SHP77 (cell line): ENCODE measurements around the gene LRRC8D.

ENCODE experiments used
- DNase-seq, 2 experiments: peaks; one replicate each; lab custom pipeline; 2025; lab: John Stamatoyannopoulos, UW

The LRRC8D gene

DNA sequence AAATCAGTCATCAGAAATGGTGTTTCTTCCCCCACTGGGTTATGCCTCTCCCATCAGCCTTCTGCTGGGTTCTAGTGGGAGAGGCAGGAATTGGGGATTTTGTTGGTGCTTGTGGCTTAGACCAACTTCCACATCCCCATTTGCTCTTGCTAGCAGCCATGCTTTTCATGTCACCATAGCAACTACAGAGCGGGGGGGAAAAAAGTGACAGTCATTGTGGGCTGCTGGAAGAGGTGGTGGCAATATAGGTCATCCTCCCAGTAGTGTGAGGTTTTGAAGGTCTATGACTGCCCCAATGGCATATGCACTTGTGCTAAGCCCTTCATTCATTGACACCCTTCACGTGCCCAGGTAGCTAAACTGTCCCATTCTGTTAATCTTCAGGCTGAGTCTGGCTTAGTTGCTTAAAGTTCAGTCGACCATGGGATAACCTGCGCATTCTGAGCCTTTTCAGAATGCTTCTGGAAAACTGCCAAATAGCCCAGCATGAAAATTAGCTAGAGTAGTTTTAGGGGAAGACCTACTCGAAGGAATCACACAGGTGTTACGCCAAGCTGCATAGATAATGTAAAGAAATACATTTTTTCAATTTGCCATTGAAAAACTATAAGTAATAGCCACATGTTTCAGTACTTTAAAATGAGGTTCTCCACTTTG lies 120.4 kb downstream of the LRRC8D start:
- no peak for DNase-seq

GRCh38 chr1:89942014-89942413 lies 121.2 kb downstream of the LRRC8D start:
- no peak for DNase-seq

GRCh38 chr1:89942825-89943658 lies 122.2 kb downstream of the LRRC8D start:
- no peak for DNase-seq

DNA sequence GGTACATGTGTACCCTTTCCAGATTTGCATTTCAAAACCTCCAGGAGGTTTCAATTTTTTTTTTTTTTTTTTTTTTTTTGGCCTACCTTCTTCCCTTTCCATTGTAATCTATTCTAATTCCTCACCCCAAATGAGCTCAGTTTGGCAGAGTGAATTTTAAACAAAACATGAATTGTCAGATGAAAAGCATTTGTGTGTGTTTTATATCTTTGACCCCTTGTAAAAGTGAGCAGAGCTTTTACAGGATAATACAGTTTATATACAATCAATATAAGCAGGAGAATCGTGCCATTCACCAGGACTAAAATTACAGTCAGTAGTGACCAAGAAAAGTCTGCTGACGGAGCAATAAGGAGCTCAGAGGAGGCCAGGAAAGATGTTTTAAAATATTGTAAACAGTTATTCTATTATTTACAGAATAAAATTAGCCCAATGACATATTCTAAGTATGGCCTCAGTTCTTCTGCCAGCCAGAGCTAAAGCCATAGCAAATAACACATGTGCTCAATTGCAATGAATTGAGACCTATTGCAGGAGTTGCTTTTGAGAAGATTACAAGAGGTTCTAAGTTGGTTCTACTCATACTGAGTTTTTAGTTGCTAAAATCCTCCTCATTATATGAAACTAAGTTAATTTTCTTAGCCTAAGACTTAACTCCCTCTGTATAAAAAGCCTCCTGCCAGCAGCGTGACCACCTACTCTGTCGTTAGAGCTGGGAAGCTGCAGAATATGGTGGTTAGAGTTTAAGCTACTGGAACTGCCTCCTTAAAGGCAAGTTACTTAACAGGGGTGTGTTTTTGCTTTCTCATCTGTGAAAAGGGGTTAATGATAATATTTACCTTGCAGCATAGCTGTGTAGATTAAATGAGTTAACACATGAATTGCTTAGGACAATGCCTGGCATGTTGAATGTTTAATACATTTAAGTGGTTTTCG lies 123.3 kb downstream of the LRRC8D start:
- no peak for DNase-seq

DNA sequence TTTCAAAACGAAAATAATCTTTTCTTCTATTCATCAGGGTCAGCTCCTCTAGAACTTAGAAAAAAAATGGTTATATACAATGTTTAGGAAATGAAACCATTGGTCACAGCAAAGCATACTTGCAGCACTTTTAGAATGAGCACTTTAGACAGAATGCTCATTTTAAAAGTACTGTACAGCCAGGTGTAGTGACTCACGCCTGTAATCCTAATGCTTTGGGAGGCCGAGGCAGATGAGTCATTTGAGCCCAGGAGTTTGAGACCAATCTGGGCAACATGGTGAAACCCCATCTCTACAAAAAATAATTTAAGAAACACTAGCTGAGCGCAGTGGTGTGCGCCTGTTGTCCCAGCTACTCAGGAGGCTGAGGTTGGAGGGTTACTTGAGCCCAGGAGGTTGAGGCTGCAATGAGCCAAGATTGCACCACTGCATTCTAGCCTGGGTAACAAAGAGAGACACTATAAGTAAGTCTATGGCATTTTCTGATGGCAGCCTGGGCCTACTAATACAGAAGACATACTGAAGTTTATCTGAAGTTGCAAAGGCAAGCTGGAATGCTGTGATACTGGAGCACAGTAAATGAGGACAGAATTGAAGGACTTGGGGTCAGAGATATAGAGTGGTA lies 125.1 kb downstream of the LRRC8D start:
- DNase-seq: no peak

- no peak for DNase-seq
Measured at GRCh38 chr1:89946532-89946931, 125.7 kb downstream of the LRRC8D start.

- DNase-seq: no peak
Measured at GRCh38 chr1:89948722-89949345, 128.0 kb downstream of the LRRC8D start.

- no peak for DNase-seq
Measured at GRCh38 chr1:89949991-89950624, 129.3 kb downstream of the LRRC8D start.

DNA sequence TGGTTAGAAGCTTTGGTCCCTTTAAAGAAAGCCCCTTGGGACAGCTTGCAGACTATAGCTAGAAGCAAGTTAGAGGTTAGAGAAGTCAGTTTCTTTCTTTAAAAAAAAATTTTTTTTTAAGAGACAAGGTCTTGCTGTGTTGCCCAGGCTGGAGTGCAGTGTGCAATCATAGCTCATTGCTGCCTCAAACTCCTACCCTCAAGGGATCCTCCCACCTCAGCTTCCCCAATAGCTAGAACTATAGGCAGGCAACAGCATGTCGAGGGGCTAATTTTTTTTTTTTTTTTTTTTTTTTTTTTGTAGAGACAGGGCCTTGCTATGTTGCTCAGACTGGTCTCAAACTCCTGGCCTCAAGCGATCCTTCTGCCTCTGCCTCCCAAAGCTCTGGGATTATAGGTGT lies 129.9 kb downstream of the LRRC8D start:
- no peak for DNase-seq

- DNase-seq: no peak
Measured at GRCh38 chr1:89951766-89952604, 131.2 kb downstream of the LRRC8D start.

DNA sequence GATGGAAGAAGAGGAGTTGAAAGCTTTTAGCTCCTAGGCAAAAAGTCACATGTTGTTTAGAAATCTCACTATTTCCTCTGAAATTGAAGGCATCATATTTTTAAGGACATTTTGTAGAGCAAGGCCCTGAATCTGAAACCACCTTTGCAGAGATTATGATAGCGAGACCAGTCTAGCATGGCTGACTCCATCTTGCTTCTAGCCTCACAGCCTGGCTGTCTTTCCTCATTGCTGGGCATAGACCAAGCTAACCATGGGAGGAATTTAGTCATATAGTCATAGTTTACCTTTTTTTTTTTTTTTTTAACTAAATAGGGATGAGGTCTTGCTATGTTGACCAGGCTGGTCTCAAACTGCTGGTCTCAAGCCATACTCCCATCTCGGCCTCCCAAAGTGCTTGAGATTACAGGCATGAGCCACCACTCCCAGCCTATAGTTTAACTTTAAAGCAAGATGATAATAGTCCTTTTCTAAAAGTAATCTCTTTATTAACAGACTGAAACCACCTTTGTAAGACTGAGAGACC lies 131.8 kb downstream of the LRRC8D start:
- no peak for DNase-seq

DNA sequence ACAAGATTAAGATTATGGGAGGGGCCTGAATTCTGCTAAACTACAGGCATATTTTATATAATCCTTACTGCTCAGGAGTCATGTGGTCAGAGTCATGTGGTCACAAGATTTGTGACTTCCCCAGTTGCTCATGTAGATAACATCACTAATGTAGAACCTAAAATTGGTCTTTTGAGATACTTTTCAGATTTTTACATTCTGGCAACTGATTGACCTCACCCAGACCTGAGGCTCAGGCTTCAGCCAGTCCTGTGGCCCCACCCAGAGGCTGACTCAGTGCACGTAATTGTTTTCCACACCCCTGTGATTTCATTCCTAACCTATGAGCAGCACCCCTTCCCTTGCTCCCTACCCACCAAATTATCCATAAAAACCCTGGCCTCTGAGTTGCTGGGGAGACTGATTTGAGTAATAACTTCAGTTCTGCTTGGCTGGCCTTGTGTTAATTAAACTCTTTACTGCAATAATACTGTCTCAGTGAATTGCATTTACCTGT lies 132.3 kb downstream of the LRRC8D start:
- no peak for DNase-seq

- no peak for DNase-seq
Measured at GRCh38 chr1:89953929-89954328, 133.1 kb downstream of the LRRC8D start.

GRCh38 chr1:89954401-89954800 lies 133.6 kb downstream of the LRRC8D start:
- no peak for DNase-seq

GRCh38 chr1:89955311-89956205 lies 134.7 kb downstream of the LRRC8D start:
- DNase-seq: no peak

DNA sequence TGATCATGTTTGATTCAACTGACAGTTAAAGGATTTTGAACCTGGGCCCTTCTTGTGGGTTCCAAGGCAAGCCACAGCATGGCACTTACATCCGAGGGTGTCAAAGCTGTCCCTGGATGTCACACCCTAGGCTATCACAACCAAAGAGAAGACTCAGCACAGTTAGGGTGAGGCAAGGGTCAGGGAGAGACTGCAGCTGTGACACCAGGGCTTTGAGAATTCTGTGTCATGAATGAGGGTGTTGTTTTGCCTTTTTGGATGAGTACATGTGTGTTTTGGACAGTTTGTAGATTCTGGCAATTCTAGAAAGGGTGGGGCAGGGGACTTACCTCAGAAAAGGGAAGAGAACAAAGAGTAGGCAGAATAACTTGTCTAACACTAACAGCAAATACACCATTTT lies 136.3 kb downstream of the LRRC8D start:
- no peak for DNase-seq

GRCh38 chr1:89958851-89959654 lies 138.2 kb downstream of the LRRC8D start:
- no peak for DNase-seq

DNA sequence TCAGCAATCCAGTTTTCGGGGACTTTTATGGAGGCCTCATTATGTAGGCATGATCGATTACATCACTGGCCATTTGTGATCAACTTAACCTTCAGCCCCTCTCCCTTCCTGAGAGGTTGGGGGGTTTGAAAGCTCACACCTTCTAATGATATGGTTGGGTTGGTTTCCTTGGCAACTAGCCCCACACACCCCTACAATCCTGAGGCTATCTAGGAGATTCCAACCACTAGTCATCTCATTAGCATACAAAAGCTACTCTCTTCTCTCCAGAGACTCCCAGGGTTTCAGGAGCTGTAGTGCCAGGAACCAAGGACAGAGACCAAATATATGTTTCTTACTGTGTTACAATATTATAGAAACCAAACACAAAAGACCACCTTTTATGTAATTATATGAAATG lies 138.9 kb downstream of the LRRC8D start:
- DNase-seq: no peak
